Lower leg skin (tissue), 3 donors: ENCODE data around the gene RHOU.

ENCODE experiments used
- CTCF ChIP-seq, 3 donors: fragments of 450-650 bp; IDR thresholded peaks; one replicate each; pipeline ENCODE4 v1.5.1; 2016; ENCODE audit warnings: antibody characterized with exemption in 3 of 3, mild to moderate bottlenecking in 3 of 3, moderate library complexity in 2 of 3
- POLR2A ChIP-seq, 2 donors: fragments of 450-650 bp; IDR thresholded peaks; one replicate each; pipeline ENCODE4 v1.6.1; 2016 to 2017; ENCODE audit warnings: antibody characterized with exemption in 2 of 2, mild to moderate bottlenecking in 1 of 2, moderate library complexity in 1 of 2

GRCh38 chr1:228748029-228748428, 12.8 kb downstream of the RHOU start:
- TF ChIP-seq CTCF (IDR thresholded peaks at IDR 0.05) (no peak), POLR2A (IDR thresholded peaks at IDR 0.05) (no peak)
